ENCODE results near the gene PACRG.
A peak's percentile ranks its signal among the peaks of the same experiment; 100 is the strongest.

Gene PACRG

DNA sequence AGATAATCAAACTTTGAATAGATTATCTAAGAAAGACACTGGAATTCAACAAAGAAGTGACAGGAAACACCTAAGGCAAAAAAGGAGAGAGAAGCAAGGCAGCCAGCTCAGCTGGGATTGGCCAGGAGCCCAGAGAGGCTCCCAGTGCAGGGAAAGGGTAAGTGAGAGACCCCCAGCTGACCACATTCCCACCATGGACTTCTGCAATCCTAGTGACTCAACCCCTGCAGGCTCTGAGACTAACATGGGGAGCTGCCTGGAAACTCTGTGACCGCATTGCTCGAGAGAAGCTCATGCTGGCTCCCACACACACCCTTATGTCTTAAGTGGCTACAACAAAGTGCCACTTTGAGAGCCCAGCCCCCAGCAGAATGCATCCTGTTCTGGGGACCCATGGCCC, 215.1 kb downstream of the PACRG start:
- Histone ChIP-seq H3K9ac (no peak overlapping the region), H3K4me3 (no peak overlapping the region), H3K36me3 (no peaks in the 10 kb centered on the region), H3K4me2 (no peak overlapping the region), H3K27me3 (no peaks in the 10 kb centered on the region), H4K20me1 (no peaks in the 10 kb centered on the region), H3K9me3 (replicated peaks in 1 of 11) (peaks cover 15 to 33% (median 24%) of the 10 kb centered on the region in 11 experiments), H3K27ac (no peak overlapping the region), H3K4me1 (no peaks in the 10 kb centered on the region)
- TF ChIP-seq Cebpa-rat (IDR thresholded peaks at IDR 0.05), result no peak

DNA sequence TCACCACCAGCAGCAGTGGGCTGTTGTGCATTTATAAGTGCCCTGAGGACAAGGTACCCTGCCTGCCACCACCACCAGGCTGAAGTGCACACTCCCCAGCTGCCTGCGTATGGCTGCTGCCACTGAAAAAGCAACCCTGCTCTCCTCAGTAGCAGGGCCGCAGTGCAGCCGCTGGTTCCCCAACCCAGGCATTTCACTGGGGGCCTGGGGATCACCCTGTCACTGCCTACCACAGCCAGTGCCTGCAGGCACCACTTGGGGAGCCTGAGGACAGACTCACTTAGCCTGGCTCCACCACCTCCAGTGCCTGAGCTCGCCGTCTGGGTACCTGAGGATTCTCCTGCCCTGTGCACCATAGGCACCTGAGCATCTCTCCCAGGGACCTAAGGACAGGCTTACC, 215.6 kb downstream of the PACRG start:
- H3K4me2 ChIP-seq, result no peak overlapping the region
- H3K27me3 ChIP-seq, result no peaks in the 10 kb centered on the region
- H3K36me3 ChIP-seq, result no peaks in the 10 kb centered on the region
- TF ChIP-seq Cebpa-rat (IDR thresholded peaks at IDR 0.05), result no peak
- no peaks in the 10 kb centered on the region for H3K4me1 ChIP-seq
- no peak overlapping the region for H3K9ac ChIP-seq
- H4K20me1 ChIP-seq, result no peaks in the 10 kb centered on the region
- no peak overlapping the region for H3K4me3 ChIP-seq
- H3K9me3 ChIP-seq (replicated peaks in 1 of 11), result peaks cover 15 to 33% (median 24%) of the 10 kb centered on the region in 11 experiments
- H3K27ac ChIP-seq, result no peak overlapping the region

DNA sequence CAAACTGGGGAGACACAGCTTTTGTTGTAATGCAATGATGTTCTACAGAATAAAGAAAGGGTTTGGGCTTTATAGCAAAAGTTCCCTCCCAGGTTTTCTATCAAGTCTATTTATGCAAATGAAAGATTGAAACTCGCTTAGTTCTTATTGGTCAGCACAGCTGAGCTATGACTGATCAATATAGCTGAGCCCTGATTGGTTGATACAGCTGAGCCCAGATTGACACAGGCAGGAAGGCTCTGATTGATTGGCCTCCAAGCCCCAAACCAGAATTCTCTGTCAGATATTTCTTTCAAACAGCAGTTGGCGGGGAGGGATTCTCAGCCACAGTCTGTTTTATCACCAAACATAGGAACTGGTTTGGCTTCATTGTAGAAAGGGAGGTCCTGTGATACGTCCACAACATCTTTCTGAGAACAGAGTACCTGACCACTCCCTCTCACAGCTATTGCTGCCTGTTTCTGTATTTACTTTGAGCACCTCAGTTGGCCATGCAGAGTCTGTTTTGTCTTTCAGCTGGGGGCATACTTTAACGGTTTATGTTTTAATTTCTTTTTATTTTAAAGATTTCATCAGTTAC, 223.5 kb downstream of the PACRG start:
- no peak for TF ChIP-seq Cebpa-rat (IDR thresholded peaks at IDR 0.05)
- H4K20me1 ChIP-seq, result no peaks in the 10 kb centered on the region
- H3K9ac ChIP-seq, result no peak overlapping the region
- H3K27ac ChIP-seq, result no peak overlapping the region
- H3K36me3 ChIP-seq, result no peaks in the 10 kb centered on the region
- H3K27me3 ChIP-seq, result no peaks in the 10 kb centered on the region
- no peaks in the 10 kb centered on the region for H3K4me1 ChIP-seq
- H3K9me3 ChIP-seq (replicated peaks in 1 of 11), result peaks cover 0 to 4% (median 0%) of the 10 kb centered on the region in 11 experiments; a peak in 1 of 22 replicates
- no peak overlapping the region for H3K4me2 ChIP-seq
- H3K4me3 ChIP-seq, result no peak overlapping the region

DNA sequence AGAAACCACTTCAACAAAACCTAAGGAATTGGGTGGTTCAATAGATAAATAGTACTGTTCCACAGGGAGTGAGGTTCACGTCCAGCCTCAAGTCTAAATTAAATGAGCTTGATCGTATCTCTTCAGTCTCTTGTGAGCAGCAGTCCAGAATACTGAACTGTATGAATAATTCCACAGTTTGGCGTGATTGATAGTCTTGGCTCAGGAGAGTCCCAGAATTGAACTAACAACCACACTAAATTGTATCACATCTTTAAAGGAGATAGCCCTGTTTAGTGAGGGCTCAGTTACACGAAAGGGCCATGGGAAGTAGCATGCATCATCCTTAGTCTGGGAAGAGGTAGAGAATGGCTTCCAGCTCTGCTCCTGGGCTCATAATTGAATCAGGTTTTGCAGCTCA, 224.6 kb downstream of the PACRG start:
- H3K36me3 ChIP-seq, result no peaks in the 10 kb centered on the region
- H3K4me3 ChIP-seq, result no peak overlapping the region

DNA sequence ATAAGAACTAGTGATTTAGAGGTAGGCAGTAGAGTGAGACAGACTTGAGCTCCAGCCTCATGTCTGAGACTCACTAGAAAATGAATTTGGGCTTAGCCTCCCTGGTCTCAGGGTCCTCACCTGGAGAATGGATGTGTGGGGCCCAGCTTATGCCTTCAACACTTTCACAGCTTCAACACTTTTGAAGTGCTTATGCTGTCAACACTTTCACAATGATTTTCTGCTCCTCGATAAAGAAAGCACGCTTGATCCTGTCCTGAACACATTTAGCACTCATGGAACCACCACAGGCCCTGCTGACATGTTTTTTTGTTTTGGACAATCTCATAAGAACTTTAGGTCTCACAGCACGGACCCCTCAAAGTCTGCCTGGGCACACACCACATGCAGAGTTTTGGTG, 229.3 kb downstream of the PACRG start:
- TF ChIP-seq Cebpa-rat (IDR thresholded peaks at IDR 0.05), result no peak
- no peak overlapping the region for H3K9ac ChIP-seq
- no peaks in the 10 kb centered on the region for H3K27me3 ChIP-seq
- H3K4me3 ChIP-seq, result no peak overlapping the region
- H3K27ac ChIP-seq, result no peak overlapping the region
- H4K20me1 ChIP-seq, result no peaks in the 10 kb centered on the region
- no peaks in the 10 kb centered on the region for H3K9me3 ChIP-seq (replicated peaks in 1 of 11)
- H3K4me2 ChIP-seq, result no peak overlapping the region
- H3K36me3 ChIP-seq, result no peaks in the 10 kb centered on the region
- peaks cover 0 to 13% (median 0%) of the 10 kb centered on the region in 10 experiments; a peak in 3 of 20 replicates for H3K4me1 ChIP-seq

More for the DNA sequence above, 224.6 kb downstream of the PACRG start:
- no peak overlapping the region for H3K9ac ChIP-seq
- H3K27me3 ChIP-seq, result no peaks in the 10 kb centered on the region
- no peaks in the 10 kb centered on the region for H4K20me1 ChIP-seq
- H3K27ac ChIP-seq, result no peak overlapping the region
- no peak overlapping the region for H3K4me2 ChIP-seq
- H3K9me3 ChIP-seq (replicated peaks in 1 of 11), result no peaks in the 10 kb centered on the region
- no peaks in the 10 kb centered on the region for H3K4me1 ChIP-seq
- no peak for TF ChIP-seq Cebpa-rat (IDR thresholded peaks at IDR 0.05)

DNA sequence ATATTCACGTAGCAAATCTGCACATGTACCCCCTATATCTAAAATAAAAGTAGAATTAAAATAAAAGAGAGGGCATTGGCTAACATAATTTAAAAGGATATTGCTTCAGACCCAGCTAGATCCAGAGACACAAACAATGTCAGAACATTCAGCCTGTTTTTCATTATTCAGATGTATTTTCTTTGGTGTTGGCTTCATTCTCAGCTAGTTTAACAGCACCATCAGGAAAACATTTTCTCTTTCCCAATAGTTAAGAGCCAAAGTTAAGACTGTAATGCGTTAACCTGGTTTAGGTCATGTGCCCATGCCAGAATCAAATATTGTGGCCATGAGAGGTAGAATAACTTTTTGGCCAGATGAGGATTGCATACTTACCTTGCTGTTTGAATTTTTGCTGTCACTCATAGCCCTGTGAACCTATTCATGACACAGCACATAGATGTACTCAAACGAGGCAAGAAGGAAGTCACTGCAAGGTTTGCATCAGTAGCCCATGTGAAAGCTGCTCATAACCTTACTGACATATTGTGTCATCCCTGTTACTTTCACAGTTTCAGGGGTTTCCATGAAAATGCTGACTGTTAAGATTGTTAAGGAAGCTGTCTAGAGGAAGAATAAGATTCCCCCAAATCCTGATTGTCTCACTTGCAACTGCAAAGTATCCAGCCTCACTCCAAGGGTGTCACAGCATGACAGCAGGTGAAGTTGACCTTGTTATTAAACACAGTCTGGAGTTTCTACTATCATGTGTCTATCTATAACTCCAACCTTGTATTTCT, 233.1 kb downstream of the PACRG start:
- no peak overlapping the region for H3K4me3 ChIP-seq
- no peaks in the 10 kb centered on the region for H3K9me3 ChIP-seq (replicated peaks in 1 of 11)
- H3K4me2 ChIP-seq, result peak overlapping the region in 1 of 11 experiments; percentile 36; a peak in 1 of 22 replicates
- no peak overlapping the region for H3K9ac ChIP-seq
- no peak for TF ChIP-seq Cebpa-rat (IDR thresholded peaks at IDR 0.05)
- H4K20me1 ChIP-seq, result no peaks in the 10 kb centered on the region
- no peaks in the 10 kb centered on the region for H3K36me3 ChIP-seq
- no peak overlapping the region for H3K27ac ChIP-seq
- H3K4me1 ChIP-seq, result peaks cover 0 to 13% (median 0%) of the 10 kb centered on the region in 10 experiments; a peak in 3 of 20 replicates
- no peaks in the 10 kb centered on the region for H3K27me3 ChIP-seq

DNA sequence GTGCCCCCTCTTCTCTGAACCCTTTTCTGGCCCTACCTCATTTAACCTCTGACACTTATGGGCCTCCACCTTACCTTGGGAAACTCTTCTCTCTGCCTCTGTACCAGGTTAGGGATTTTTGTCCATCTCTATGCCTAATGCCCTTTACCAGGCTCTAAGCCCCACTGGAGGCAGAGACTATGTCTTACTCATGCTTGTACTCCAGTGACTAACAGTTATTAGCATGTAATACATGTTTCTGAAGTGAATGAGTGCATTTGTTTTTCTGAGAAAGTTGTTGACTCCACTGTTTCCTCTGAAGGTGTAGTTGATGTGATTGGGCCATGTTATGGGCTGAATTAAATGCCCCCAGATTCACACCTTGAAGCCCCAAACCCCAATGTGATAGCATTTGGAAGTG, 234.3 kb downstream of the PACRG start:
- TF ChIP-seq Cebpa-rat (IDR thresholded peaks at IDR 0.05), result no peak
- Histone ChIP-seq H3K27me3 (no peaks in the 10 kb centered on the region), H3K36me3 (no peaks in the 10 kb centered on the region)

DNA sequence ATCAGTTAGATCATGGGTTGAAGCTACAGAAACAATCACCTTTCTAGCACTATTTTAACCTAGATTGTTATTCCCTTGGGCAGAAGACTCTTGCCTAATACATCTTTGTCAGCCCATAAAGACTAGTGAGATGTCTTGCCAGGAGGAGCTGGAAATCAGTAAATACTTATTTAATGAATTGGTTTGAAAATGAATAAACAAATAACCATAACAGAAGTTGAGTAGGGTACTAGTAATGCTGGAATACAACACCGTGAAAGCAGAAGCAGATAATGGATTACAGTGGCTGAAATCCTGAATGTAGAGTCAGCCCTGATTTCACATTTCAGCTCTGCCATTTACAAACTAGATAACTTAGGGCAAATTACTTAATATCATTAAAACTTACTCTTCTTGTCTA, 236.1 kb downstream of the PACRG start:
- Histone ChIP-seq H4K20me1 (no peaks in the 10 kb centered on the region), H3K4me2 (no peak overlapping the region), H3K9me3 (replicated peaks in 1 of 11) (no peaks in the 10 kb centered on the region), H3K36me3 (no peaks in the 10 kb centered on the region), H3K9ac (no peak overlapping the region), H3K4me3 (no peak overlapping the region), H3K27ac (no peak overlapping the region), H3K4me1 (peaks cover 0 to 13% (median 0%) of the 10 kb centered on the region in 10 experiments; a peak in 3 of 20 replicates), H3K27me3 (no peaks in the 10 kb centered on the region)
- no peak for TF ChIP-seq Cebpa-rat (IDR thresholded peaks at IDR 0.05)

More for the DNA sequence above, 234.3 kb downstream of the PACRG start:
- Histone ChIP-seq H3K4me2 (0 out of 22 replicates have a peak overlapping the region, but pooled peaks of 1 of the 11 experiments have one; percentile 4), H3K9me3 (replicated peaks in 1 of 11) (no peaks in the 10 kb centered on the region), H4K20me1 (no peaks in the 10 kb centered on the region), H3K27ac (no peak overlapping the region), H3K4me1 (peaks cover 0 to 13% (median 0%) of the 10 kb centered on the region in 10 experiments; a peak in 3 of 20 replicates), H3K4me3 (no peak overlapping the region), H3K9ac (no peak overlapping the region)

DNA sequence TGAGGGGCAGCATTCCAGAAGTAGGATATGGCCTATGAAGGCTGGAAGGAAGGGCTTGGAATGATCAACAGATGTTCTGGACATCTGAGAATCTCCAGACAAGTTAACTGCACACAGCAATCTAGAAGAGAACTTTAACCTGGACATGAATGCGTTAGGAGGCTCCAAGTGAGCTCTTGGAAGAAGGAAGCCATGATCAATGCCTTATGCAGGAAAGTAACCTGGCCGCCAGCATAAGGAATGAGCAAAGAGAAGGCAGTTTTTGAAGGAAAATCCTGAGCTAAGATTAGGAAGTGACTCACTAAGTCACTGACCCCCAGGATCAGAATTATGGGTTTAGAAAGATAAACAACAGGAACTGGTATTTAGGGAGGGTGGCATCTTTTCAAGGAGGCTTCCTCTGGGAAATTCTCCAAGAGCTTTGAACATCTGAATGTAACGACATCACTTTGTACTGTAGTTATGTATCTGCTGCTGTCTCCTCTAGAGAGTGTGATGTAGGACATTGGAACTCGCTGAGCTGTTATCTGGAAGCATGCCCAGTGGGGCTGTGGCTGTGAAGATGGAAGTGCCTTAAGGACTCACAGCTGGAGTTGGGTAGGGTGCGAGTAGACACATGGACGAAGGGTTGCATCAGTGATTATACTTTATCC, 236.8 kb downstream of the PACRG start:
- Histone ChIP-seq H3K36me3 (no peaks in the 10 kb centered on the region), H3K9ac (no peak overlapping the region), H3K27me3 (no peaks in the 10 kb centered on the region), H3K4me3 (no peak overlapping the region), H4K20me1 (no peaks in the 10 kb centered on the region), H3K9me3 (replicated peaks in 1 of 11) (no peaks in the 10 kb centered on the region), H3K27ac (no peak overlapping the region), H3K4me1 (peaks cover 0 to 13% (median 0%) of the 10 kb centered on the region in 10 experiments; a peak in 3 of 20 replicates), H3K4me2 (no peak overlapping the region)
- no peak for TF ChIP-seq Cebpa-rat (IDR thresholded peaks at IDR 0.05)

Measured in BLaER1 treated with 17β-estradiol and CSF1 and Interleukin-3, amounts not matched to agents 10 nM and 100 nM (cell line).